ENCODE measurements around the gene LOC128125822.

LOC128125822 gene

DNA sequence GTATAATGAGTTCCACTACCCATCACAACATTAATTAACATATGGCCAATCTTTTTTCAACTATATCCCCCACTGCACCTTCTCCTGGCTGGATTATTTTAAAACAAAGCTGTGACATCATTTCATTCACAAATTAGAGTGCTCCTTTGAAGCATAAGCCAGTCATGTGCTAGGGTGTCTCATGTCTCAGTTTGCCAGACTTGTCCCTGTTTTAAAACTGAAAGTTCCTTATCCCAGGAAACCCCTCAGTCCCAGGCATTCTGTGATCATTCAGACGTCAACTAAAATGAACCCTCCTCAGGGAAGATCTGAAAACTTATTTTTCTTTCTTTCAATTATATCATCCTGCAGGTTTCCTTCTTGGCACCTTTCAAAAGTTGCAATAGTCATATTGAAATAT is 29.3 kb upstream of the LOC128125822 start:
- ChIA-PET POLR2A (interaction anchor here (0.6 kb wide), 1 partner anchor 60 kb away, joined by 6 read pairs; no protein-coding TSS in a partner anchor), CTCF (no interaction called here)
- Mint-ChIP-seq H3K36me3 (ENCODE audit: low read depth) (no peaks in the 10 kb centered on the region), H3K4me3 (no peak overlapping the region), H3K9me3 (no peaks in the 10 kb centered on the region), H3K27me3 (peaks cover 12% of the 10 kb centered on the region), H3K27ac (no peak overlapping the region), H3K4me1 (no peaks in the 10 kb centered on the region)
- intact Hi-C loops (cut with micrococcal nuclease), result no loop called here
- TF ChIP-seq, protein P1, sequence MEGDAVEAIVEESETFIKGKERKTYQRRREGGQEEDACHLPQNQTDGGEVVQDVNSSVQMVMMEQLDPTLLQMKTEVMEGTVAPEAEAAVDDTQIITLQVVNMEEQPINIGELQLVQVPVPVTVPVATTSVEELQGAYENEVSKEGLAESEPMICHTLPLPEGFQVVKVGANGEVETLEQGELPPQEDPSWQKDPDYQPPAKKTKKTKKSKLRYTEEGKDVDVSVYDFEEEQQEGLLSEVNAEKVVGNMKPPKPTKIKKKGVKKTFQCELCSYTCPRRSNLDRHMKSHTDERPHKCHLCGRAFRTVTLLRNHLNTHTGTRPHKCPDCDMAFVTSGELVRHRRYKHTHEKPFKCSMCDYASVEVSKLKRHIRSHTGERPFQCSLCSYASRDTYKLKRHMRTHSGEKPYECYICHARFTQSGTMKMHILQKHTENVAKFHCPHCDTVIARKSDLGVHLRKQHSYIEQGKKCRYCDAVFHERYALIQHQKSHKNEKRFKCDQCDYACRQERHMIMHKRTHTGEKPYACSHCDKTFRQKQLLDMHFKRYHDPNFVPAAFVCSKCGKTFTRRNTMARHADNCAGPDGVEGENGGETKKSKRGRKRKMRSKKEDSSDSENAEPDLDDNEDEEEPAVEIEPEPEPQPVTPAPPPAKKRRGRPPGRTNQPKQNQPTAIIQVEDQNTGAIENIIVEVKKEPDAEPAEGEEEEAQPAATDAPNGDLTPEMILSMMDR (IDR thresholded peaks at IDR 0.05), result no peak
- ATAC-seq (ENCODE audit: low read depth) (no peak), DNase-seq (no peak)

GRCh38 chr6:63543982-63544381 is 28.3 kb upstream of the LOC128125822 start:
- DNase-seq, result no peak
- Mint-ChIP-seq H3K36me3 (ENCODE audit: low read depth) (no peaks in the 10 kb centered on the region), H3K4me3 (no peak overlapping the region), H3K27me3 (peaks cover 12% of the 10 kb centered on the region), H3K9me3 (no peaks in the 10 kb centered on the region), H3K4me1 (no peaks in the 10 kb centered on the region), H3K27ac (no peak overlapping the region)
- ChIA-PET POLR2A (no interaction called here), CTCF (no interaction called here)
- TF ChIP-seq, protein P1 (IDR thresholded peaks at IDR 0.05), result no peak
- no peak for ATAC-seq (ENCODE audit: low read depth)
- intact Hi-C loops (cut with micrococcal nuclease), result no loop called here

GRCh38 chr6:63546236-63546635 is 26.0 kb upstream of the LOC128125822 start:
- ChIA-PET POLR2A (no interaction called here), CTCF (no interaction called here)
- Mint-ChIP-seq H3K27ac (no peak overlapping the region), H3K4me1 (no peaks in the 10 kb centered on the region), H3K27me3 (peaks cover 8% of the 10 kb centered on the region), H3K9me3 (no peaks in the 10 kb centered on the region), H3K36me3 (ENCODE audit: low read depth) (no peaks in the 10 kb centered on the region), H3K4me3 (no peak overlapping the region)
- ATAC-seq (ENCODE audit: low read depth) (no peak), DNase-seq (no peak)
- intact Hi-C loops (cut with micrococcal nuclease), result no loop called here
- TF ChIP-seq, protein P1 (IDR thresholded peaks at IDR 0.05), result no peak

- H3K4me3 Mint-ChIP-seq, result no peak overlapping the region
- ChIA-PET CTCF (no interaction called here), POLR2A (no interaction called here)
- H3K4me1 Mint-ChIP-seq, result no peaks in the 10 kb centered on the region
- no peaks in the 10 kb centered on the region for H3K9me3 Mint-ChIP-seq
- no peak overlapping the region for H3K27ac Mint-ChIP-seq
- no peaks in the 10 kb centered on the region for H3K36me3 Mint-ChIP-seq (ENCODE audit: low read depth)
- ATAC-seq (ENCODE audit: low read depth) (no peak), DNase-seq (no peak)
- peaks cover 8% of the 10 kb centered on the region for H3K27me3 Mint-ChIP-seq
- intact Hi-C loops (cut with micrococcal nuclease), result no loop called here
- TF ChIP-seq, protein P1 (IDR thresholded peaks at IDR 0.05), result no peak
Measured at GRCh38 chr6:63546697-63547096, 25.6 kb upstream of the LOC128125822 start.

DNA sequence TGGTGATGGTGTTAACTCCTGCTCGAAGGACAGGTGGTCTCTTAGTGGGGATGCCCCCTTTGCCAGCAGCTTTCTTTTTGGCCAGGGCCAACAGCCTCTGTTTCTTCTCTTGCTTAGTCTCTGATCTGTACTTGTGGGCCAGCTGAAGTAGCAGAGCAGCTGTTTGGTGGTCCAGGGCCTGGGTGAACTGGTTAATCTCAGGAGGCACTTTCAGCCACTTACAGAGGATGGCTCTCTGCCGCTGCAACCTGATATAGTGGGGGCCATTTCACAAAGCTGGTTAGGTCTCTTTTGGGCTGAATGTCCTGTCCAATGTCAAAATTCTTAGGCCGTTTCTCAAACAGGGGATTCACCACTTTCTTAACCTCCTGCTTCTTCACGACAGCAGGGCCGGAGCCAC is 23.2 kb upstream of the LOC128125822 start:
- POLR2A ChIA-PET, result no interaction called here
- Mint-ChIP-seq H3K36me3 (ENCODE audit: low read depth) (no peaks in the 10 kb centered on the region), H3K9me3 (no peaks in the 10 kb centered on the region), H3K27me3 (peaks cover 3% of the 10 kb centered on the region), H3K4me3 (no peak overlapping the region), H3K4me1 (no peaks in the 10 kb centered on the region), H3K27ac (no peak overlapping the region)
- intact Hi-C loops (cut with micrococcal nuclease), result no loop called here
- CTCF ChIA-PET, result no interaction called here
- DNase-seq, result no peak
- no peak for ATAC-seq (ENCODE audit: low read depth)
- TF ChIP-seq, protein P1 (IDR thresholded peaks at IDR 0.05), result no peak
